Progenitor cell of endocrine pancreas (in vitro differentiated cells): ENCODE measurements around the gene LCE6A. TPM values are rescaled to one million over a fixed set of nuclear protein-coding genes. Genes with fewer than 3 reads are reported as not detected.

Source experiments
- DNase-seq: peaks from one replicate; pipeline ENCODE4 v3.0.0; 2021; ENCODE audit warnings: low spot score; ENCODE audit not compliant: unreplicated experiment
- H3K27ac Mint-ChIP-seq: 2 replicates; pipeline ENCODE4 v1.8.0; 2021; ENCODE audit warnings: mild to moderate bottlenecking, moderate library complexity, mixed read lengths
- H3K27me3 Mint-ChIP-seq: 2 replicates; pipeline ENCODE4 v1.8.0; 2021; ENCODE audit warnings: mixed read lengths
- H3K36me3 Mint-ChIP-seq: 2 replicates; pipeline ENCODE4 v1.8.0; 2022; ENCODE audit warnings: mixed read lengths; ENCODE audit not compliant: insufficient read depth
- H3K4me1 Mint-ChIP-seq: 2 replicates; pipeline ENCODE4 v1.8.0; 2021; ENCODE audit warnings: low read depth, mixed read lengths
- H3K4me3 Mint-ChIP-seq: 2 replicates; pipeline ENCODE4 v1.8.0; 2021; ENCODE audit warnings: low read depth, mild to moderate bottlenecking, moderate library complexity, mixed read lengths
- H3K9me3 Mint-ChIP-seq: 2 replicates; pipeline ENCODE4 v1.8.0; 2021; ENCODE audit warnings: low read depth, mixed read lengths
- total RNA-seq: library from RNA; stranded (reverse); gene quantifications from 2 replicates; pipeline ENCODE4 v1.2.1, GENCODE V29; 2021
- TF ChIP-seq, protein P1 (sequence below): fragments of 200-600 bp; sonication (generic); IDR thresholded peaks from one replicate; pipeline ENCODE4 v1.5.0; 2021; ENCODE audit warnings: antibody characterized with exemption, mild to moderate bottlenecking; ENCODE audit not compliant: unreplicated experiment

LCE6A gene
- total RNA-seq, 1 donor from 2014 or later: not detected

- Mint-ChIP-seq H3K4me1 (no peaks in the 10 kb centered on the region), H3K27me3 (no peaks in the 10 kb centered on the region), H3K4me3 (no peak within 1 kb of the TSS), H3K27ac (no peak within 1 kb of the TSS), H3K36me3 (no peaks in the 10 kb centered on the region), H3K9me3 (peaks cover 56% of the 10 kb centered on the region)
- DNase-seq: no peak
- TF ChIP-seq, protein P1, sequence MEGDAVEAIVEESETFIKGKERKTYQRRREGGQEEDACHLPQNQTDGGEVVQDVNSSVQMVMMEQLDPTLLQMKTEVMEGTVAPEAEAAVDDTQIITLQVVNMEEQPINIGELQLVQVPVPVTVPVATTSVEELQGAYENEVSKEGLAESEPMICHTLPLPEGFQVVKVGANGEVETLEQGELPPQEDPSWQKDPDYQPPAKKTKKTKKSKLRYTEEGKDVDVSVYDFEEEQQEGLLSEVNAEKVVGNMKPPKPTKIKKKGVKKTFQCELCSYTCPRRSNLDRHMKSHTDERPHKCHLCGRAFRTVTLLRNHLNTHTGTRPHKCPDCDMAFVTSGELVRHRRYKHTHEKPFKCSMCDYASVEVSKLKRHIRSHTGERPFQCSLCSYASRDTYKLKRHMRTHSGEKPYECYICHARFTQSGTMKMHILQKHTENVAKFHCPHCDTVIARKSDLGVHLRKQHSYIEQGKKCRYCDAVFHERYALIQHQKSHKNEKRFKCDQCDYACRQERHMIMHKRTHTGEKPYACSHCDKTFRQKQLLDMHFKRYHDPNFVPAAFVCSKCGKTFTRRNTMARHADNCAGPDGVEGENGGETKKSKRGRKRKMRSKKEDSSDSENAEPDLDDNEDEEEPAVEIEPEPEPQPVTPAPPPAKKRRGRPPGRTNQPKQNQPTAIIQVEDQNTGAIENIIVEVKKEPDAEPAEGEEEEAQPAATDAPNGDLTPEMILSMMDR: no peak
These were observed 15.5 kb upstream of the LCE6A start, which contains the start of gene LCE1A for GRCh38 chr1:152827173-152827572. Gene LCE1A (plus strand): TSS chr1:152827473. CDS start chr1:152827473, 0 bp downstream.

DNA sequence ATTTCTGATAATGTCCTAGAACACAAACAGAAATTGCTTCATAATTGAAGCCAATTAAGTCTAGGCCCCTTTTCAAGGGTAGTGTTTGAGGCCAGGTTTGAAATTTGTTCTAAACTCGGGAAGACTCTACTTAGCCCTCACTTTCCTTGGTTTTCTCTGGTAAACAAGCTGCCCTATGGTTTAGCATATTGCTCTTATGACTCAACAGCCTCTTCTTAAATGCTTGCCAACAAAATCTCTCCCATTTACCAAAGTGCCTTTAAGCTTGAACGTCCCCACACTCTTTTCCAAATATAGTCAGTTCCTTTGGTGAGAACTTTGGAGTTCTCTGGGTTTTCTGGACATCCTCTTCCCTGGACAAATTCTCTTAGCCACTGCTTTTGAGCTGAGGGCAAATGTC, 5.8 kb upstream of the LCE6A start:
- no peaks in the 10 kb centered on the region for H3K27me3 Mint-ChIP-seq
- H3K9me3 Mint-ChIP-seq: peaks cover 39% of the 10 kb centered on the region
- no peaks in the 10 kb centered on the region for H3K36me3 Mint-ChIP-seq
- TF ChIP-seq, protein P1: no peak
- H3K27ac Mint-ChIP-seq: no peak overlapping the region
- H3K4me1 Mint-ChIP-seq: no peaks in the 10 kb centered on the region
- no peak overlapping the region for H3K4me3 Mint-ChIP-seq
- DNase-seq: no peak

DNA sequence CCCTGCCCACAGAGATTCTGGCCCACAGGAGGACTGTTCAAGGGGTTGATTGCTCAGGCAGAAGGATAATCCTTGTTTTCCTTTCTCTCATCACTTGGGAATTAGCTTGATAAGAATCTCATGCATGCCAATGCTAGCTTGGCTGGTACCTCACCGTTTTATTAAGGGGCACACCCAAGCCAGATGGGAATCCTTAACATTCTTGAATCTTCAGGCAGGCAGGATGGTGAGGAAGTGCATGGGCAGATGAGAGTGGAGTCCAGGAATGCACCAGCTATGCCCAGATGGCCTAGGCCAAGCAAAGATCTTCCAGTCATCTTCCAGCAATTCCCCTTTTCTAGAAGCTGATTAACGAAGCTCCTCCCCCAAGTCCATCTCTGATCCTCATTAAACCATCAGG, 13.0 kb downstream of the LCE6A start:
- H3K9me3 Mint-ChIP-seq: peaks cover 64% of the 10 kb centered on the region
- DNase-seq: no peak
- no peaks in the 10 kb centered on the region for H3K4me1 Mint-ChIP-seq
- peaks cover 1% of the 10 kb centered on the region for H3K36me3 Mint-ChIP-seq
- TF ChIP-seq, protein P1: no peak
- H3K27ac Mint-ChIP-seq: no peak overlapping the region
- no peak overlapping the region for H3K4me3 Mint-ChIP-seq
- H3K27me3 Mint-ChIP-seq: no peaks in the 10 kb centered on the region

GRCh38 chr1:152858062-152858461, 15.4 kb downstream of the LCE6A start:
- H3K36me3 Mint-ChIP-seq: peaks cover 1% of the 10 kb centered on the region
- H3K27me3 Mint-ChIP-seq: no peaks in the 10 kb centered on the region
- no peak overlapping the region for H3K27ac Mint-ChIP-seq
- no peaks in the 10 kb centered on the region for H3K4me1 Mint-ChIP-seq
- peaks cover 69% of the 10 kb centered on the region for H3K9me3 Mint-ChIP-seq
- TF ChIP-seq, protein P1: no peak
- DNase-seq: no peak
- H3K4me3 Mint-ChIP-seq: no peak overlapping the region

DNA sequence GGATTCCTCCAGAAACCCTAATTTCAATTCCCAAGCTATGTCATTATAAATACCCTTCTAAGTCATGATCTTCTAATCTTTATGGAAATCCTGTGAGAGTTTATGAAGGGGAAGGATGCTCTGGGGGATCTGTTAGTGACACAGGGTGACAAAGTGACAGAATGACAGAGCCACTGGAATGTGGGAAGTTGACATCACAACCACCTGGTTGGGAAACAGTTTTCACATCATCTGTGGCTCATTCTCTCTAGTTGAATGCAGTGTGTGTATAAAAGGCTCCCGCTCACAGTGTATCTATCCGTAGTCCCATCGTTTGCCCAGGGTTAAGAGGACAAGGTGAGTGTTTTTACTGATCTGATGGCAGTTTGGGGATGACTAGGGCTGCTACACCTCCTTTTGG, 17.0 kb downstream of the LCE6A start, which contains the start of gene LCE7A:
TSS of gene LCE7A (plus strand) at position 301 of the 400 bp plus-strand sequence. CDS start 702 bp downstream, outside the sequence.
- TF ChIP-seq, protein P1: no peak
- no peak for DNase-seq
- Mint-ChIP-seq H3K9me3 (peaks cover 58% of the 10 kb centered on the region), H3K27ac (no peak within 1 kb of the TSS), H3K4me3 (no peak within 1 kb of the TSS), H3K27me3 (no peaks in the 10 kb centered on the region), H3K36me3 (peaks cover 1% of the 10 kb centered on the region), H3K4me1 (no peaks in the 10 kb centered on the region)
